HG03175 (cell line): ENCODE results near the gene MECP2.

Experiments used
- ATAC-seq: cut with Tn5 transposase; IDR thresholded peaks from one replicate; pipeline ENCODE4 v1.9.1; 2021; ENCODE audit warnings: mild to moderate bottlenecking, moderate library complexity; ENCODE audit not compliant: unreplicated experiment

Gene MECP2

GRCh38 chrX:154064637-154065435, 32.7 kb downstream of the MECP2 start:
- no peak for ATAC-seq

DNA sequence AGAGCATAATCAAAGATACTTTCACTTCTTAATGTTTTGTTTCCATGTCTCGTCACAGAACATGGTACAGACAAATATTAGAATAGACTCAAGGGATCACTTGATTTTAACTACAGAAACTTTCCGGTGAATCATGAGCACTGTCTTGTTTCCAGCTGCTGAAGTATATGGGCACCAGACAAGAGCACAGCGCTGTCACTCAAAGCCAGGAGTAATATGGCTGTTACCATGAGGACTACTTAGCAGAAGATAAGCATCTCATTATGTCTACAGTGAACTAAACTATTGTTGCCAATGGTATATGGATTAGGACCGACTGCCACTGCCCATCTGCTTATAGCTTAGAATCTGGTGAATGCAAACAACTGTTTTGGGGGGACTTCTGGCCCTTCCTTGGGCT, 34.3 kb downstream of the MECP2 start:
- no peak for ATAC-seq

- ATAC-seq: no peak
These were observed 35.7 kb downstream of the MECP2 start for GRCh38 chrX:154061801-154062200.

DNA sequence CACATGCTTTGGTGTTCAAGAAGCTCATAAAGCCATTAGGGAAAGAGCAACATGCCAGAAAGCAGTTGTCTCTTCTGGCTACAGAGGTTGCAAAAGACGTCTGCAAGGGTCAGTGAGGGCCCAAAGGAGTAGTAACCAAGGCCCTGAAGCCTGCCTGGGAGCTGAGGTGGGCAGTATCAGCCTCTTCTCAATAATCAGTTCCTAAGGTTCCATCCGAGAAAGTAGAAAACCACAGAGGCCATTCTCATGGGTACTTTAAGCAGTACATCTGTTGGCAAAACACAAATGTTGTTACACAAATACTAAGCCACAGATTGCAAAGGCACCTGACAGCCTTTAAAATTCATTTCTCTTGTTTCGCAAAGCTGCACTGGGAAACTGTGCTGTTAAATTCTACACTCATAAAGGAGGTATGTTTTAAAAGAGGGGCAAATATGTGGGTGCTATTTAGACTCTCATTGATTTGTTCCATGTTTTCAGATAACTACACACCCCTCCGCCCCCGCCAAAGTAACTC, 37.7 kb downstream of the MECP2 start:
- no peak for ATAC-seq

DNA sequence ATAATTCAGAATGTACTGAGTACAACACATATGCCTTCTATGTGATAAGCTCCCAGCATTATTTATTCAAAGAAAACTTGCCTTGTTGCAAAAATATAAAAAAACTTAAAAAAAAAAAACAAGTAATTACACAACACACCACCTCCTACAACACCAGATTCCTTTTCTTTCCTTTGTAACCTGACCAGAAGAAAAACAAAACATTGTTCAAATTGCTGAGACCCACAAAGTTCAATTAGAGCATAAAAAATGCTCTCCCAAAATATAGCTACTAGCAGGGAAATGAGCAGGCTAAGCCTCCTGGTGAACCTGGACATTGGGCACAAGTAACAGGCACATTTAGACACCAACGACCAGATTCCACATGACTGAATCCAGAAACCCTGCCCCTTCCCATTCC, 38.3 kb downstream of the MECP2 start:
- no peak for ATAC-seq

DNA sequence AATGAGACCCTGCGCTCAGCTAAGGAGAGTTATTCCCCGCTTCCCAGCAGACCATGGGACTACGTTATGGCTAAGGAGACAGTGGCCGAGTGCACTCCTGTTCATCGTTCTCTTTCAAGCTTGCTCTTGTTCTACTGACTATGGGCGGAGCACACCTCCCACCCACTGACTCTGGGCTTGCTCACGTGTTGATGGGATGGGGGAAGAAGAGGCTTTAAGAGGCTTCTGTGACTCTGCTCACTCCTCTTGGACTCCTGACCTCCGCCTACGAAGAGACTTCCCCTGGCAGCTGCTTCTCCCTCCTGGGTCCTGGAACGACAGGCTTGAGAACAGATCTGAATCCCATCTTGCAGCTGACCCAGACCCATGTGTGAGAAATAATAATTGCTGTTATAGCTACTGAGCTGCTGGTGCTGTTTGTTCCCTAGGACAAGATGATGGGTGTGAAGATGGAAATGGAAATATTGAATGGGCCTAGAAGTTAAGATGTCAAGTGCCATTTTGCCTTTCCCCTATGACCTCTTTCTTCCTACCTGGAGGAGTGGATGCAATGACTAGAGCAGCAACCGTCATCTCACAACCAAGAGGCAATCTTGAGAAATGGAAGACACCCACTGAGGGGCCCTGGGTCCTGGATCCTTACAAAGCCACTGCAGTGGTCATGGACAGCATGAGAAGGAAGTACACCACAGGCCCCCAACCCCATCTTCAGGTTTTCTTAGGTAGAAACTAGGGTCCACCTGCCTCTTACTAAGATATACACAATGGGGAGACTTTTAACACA, 39.1 kb downstream of the MECP2 start:
- no peak for ATAC-seq

GRCh38 chrX:154057791-154058190, 39.7 kb downstream of the MECP2 start:
- ATAC-seq: no peak

- no peak for ATAC-seq
These were observed 40.7 kb downstream of the MECP2 start for GRCh38 chrX:154056770-154057241.

GRCh38 chrX:154051201-154051810, 46.2 kb downstream of the MECP2 start:
- ATAC-seq: no peak

- ATAC-seq: no peak
These were observed 47.4 kb downstream of the MECP2 start for GRCh38 chrX:154050113-154050495.

DNA sequence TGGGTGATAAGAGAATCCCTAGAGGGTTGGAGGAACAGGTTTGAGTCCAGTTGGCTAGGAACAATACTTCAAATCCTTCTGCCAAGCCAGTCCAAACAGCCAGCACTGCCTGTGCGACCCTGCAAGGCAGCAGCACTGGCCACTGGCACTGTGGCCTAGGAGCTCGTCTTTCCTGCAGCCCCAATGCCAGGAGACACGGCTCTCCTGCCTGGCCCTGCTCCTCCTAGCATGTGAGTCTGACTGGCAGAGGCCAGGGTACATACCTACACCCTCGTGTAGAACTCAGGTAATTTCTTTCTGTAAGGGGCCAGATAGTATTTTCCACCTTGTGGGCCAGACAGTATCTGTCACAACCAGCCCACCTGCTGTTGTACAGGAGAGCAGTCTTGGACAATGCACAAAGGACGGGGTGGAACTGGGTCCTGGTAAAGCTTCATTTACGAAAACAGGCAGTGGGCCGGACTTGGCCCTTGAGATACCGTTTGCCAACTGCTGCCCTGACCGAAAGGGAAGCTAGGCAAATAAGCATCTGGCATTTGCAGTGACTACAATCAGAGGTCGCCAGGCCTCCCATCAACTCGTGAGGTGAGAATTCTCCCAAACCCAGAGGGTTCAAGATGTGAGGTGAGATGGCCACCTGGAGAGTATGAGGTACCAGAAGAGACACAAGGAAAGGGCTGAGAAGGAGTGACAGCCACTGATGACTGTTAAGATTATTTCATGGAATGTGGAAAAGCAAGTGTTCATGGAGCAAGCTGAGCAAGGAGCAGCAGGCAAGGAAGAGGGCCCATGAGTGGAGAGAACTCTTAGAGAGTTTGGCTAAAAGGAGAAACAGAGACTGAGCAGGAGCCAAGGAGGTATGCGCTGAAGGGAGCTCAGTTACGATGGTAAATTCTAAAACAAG, 48.1 kb downstream of the MECP2 start:
- no peak for ATAC-seq

- no peak for ATAC-seq
These were observed 49.1 kb downstream of the MECP2 start for GRCh38 chrX:154048398-154048797.

DNA sequence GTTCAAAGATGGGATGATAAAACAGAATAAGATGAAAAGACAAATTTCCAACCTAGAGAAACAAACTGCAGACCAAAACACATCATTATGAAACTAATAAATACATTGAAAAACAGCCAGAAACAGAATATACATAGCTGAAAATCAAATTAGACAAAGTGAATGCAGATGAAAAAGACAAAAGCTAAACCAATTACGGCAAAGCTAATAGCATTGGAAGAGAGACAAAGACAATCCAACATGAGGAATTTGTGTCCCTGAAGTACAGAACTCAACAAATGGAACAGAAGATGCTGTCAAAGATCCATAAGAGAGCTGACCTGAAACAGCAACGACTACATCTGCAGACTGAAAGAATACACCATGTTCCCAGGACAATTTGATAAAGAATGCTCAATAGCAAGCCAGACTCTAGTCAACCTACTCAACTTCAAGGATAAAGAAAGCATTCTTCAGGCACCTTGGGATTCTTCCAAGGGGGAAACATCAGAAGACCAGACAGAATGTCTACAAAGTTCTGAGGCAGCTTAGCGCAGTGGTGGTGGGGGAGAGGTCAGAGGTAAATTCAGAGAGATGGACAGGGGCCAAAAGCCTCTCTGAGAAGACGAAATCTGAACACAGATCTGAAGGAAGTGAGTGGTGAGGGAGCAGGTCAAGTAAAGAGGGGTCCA, 50.4 kb downstream of the MECP2 start:
- ATAC-seq: no peak

- ATAC-seq: no peak
These were observed 51.3 kb downstream of the MECP2 start for GRCh38 chrX:154046031-154046781.

- ATAC-seq: no peak
These were observed 53.4 kb downstream of the MECP2 start for GRCh38 chrX:154044091-154044490.

GRCh38 chrX:154043003-154043763, 54.3 kb downstream of the MECP2 start:
- no peak for ATAC-seq

- no peak for ATAC-seq
These were observed 56.7 kb downstream of the MECP2 start for GRCh38 chrX:154040863-154041262.

GRCh38 chrX:154040307-154040756, 57.2 kb downstream of the MECP2 start:
- ATAC-seq: no peak
